HG02970 (cell line): ENCODE data around the gene HMGXB3.
"Not testable (repeated sequence)": the region's sequence is repeated elsewhere in the genome, so short reads cannot be mapped to it uniquely, and the experiment has no call there.

Experiments used
- ATAC-seq: cut with Tn5 transposase; IDR thresholded peaks from one replicate; pipeline ENCODE4 v1.9.1; 2021; ENCODE audit warnings: mild to moderate bottlenecking, moderate library complexity, moderate number of reproducible peaks; ENCODE audit not compliant: unreplicated experiment, low FRiP score

Gene HMGXB3

DNA sequence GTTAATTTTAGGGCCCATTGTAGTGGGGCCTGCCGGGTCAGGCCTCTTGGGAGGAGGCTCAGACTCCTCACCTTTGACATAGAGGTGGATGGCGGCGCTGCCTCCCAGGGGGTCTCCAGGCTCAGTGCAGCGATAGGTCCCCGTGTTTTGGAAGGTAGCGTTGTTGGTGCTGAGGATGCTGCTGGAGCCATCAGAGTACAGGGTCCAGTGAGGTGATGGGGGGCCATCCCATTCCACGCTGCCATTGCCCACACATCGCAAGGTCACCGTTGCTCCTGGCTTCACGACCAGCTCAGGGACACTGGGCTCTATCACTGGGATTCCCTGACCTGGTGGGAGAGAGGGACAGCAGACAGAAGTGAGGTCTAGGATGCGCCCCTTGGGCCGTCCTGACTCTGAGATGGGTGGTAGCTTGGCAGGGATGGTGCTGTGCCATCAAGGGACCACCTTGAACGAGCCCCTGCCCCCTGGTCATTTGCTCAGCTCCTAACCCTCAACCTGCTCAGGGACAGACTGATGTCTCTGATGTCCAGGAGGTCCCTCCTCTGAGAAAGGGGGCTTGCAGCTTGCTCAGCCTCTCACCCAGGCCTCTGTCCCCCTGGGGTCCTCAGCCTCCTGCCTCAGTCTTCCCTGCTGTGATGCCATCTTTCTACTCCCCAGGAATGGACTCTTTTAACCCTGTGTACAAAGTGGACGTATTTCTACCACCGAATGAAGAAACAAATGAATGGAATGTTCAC, 80.3 kb downstream of the HMGXB3 start:
- ATAC-seq, result no peak

DNA sequence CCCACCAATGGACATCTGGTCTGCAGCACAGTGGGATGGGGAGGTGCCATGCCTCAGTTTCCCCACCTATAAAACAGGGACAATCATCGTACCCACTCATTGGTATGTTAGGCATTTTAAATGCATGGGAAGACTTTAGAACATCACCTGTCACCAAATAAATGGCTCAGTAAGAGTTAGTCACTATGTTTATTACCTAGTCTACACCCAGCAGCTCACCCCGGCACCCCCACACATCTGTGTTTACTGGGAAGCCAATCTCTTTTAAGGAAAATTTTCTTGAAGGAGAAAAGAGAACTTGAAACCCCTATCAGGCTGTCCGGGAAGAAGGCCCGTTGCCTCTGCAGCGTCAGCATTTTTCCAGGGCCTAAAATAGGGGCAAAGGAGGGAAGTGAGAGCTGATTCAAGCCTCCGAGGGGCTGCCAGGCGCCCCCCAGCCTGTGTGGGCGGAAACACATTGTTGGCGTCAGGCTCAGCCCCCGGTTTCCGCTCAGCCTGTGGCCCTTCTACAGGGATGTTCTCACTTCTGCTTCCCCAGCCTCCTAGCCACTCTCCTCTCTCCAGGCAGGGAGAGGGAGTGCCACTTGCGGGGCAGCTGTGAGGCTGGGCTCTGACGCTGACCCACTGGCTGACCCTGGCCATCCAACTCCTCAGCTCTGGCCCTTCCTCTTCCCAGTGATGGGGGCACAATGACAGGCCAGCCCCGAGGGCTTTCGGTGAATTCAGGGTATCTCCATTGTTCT, 81.2 kb downstream of the HMGXB3 start:
- ATAC-seq, result no peak

DNA sequence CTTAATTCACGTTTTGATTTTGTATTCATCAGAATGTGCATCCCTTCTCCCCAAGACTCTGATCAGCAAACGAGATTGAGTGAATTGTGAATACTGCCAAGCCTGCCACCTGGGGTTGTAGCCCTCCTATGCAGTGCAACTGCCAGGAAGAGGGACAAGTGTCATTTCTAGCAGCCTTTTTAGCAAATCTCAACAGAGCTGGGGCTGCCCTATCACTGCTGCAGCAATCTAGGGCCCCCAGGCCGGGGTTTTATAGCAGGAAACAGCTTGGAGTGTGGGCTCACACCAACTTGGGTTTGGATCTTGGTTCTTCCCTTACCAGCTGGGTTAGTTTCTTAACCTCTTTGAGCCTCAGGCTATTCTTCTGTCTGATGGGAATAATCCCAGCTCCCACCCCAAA, 81.8 kb downstream of the HMGXB3 start:
- no peak for ATAC-seq

DNA sequence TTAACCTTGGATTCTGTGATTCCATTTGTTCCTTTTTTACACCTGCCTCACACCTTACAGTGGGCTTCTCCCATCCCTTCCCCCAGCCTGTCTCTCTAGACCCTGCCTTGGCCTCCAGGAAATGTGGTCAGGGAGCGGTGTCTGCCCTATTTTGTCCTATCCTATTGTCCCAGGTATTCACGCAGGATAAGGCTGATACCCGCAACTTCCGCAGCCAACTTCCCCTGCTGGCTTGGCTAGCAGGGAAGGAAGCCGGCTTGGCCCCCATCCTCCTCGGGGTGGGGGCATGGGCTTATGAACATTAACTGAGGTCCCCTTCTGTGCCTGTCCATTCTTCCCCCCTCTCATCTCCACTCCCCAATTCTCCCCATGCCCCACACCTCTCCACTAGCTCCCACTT, 82.3 kb downstream of the HMGXB3 start:
- ATAC-seq, result no peak

DNA sequence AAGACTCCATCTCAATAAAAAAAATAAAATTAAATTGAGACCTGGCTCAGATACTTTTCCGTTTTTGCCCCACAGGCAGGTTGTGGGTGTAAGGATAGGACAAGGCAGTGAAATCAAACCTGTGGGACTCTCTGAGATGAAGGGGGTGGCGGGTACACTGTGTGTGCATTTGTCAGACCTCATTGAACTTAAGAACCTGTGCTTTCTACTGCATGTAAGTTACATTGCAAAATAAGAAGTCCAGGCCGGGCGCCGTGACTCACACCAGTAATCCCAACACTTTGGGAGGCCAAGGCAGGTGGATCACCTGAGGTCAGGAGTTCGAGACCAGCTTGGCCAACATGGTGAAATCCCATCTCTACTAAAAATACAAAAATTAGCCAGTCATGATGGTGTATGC, 84.2 kb downstream of the HMGXB3 start:
- not testable (repeated sequence) for ATAC-seq

DNA sequence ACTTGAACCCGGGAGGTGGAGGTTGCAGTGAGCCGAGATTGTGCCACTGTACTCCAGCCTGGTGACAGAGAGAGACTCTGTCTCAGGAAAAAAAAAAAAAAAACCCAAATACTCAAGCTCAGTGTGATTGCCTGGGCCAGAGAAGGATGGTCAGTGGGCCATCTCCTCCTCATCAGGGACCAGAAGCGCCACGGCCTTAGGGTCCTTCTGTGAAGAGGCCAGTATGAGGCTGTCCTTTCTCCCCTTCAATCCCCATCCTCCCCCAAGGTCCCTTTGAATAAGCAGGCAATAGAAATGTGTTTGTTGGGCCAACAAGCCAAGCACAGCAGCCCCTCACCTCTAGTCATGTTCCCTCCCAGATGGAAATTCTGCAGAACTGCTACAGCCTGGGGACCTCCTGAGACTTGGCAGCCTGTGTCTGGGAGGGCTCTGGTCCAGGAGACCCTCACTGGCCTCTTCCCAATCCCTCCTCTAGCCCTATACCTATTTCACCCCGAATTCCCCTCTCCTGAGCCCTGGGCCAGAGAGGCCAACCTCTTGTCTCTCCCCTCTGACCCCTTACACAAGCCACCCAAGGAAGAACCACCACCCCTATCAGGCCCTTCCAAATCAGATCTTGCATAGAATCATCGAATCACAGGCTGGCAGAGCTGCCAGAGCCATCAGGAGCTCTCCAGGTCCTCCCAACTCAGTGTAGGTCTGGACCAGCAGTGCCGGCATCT, 84.8 kb downstream of the HMGXB3 start:
- no peak for ATAC-seq

DNA sequence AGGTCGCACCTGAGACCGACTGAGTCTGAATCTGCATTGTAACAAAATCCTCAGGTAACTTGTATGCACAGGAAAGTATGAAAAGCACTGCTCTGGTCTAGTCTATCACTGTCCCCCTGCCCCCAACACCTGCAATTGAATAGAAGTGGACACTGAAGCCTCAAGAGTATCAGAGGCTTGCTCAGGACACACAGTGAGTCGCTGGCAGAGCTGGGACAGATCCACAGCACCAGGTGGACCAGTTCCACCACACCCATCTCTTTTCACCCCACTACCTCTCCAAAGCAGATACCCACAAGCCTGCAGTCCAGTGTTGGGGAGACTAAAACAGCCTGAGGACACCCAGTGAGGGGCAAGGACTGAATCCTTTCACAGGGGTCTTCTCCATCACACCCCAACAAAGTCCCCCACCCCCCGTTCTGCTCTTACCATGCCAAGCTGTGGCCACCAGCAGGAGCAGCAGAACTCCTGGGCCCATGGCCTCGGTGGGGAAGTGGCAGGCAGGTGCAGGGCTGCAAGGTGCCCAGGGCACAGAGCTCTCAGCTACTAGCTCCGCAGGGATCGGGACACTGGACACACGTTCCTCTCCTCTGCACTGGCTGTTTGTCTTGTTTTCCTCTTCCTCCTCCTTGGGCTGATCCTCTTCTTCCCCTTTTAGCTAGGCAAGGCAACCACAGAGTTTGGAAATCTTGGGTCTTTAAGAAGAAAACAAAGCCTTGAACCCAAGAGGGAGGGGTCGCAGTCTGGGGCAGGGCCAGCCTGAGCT, 85.6 kb downstream of the HMGXB3 start, which contains the start of gene CSF1R:
CSF1R (minus strand) TSS at position 605 of the 766 bp plus-strand sequence; CDS start at position 478, 127 bp downstream.
- ATAC-seq, result no peak

DNA sequence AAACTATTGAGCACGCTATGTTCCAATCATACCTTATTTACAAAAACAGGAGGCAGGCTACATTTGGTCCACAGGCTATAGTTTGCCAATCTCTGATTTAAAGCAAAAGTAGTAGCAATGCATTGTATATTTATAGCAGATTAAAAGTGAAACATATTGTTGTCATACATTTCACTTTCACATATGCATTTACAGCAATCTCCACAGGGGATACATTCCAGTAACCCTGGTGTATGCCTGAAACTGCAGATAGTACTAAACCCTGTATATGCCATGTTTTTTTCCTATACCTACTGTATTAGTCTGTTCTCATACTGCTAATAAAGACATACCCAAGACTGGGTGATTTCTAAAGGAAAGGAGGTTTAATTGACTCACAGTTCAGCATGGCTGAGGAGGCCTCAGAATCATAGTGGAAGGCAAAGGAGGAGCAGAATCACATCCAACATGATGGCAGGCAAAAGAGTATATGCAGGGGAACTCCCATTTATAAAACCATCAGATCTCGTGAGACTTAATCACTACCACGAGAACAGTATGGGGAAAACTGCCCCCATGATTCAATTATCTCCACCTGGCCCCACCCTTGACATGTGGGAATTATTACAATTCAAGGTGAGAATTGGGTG, 91.7 kb downstream of the HMGXB3 start:
- no peak for ATAC-seq

DNA sequence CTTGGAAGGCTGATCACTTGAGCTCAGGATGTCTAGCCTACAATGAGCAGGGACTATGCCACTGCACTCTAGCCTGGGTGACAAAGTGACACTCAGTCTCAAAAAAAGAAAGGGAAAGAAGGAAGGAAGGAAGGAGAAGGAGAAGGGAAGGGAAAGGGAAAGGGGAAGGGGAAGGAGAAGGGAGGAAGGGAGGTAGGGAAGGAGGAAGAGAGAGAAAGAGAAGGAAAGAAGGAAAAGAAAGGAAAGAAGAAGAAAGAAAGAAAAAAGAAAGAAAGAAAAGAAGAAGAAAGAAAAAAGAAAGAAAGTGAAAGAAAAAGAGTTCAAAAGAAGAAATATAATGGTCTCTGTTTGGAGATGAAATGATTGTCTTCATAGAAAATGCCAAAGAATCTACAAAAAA, 96.6 kb downstream of the HMGXB3 start:
- no peak for ATAC-seq

DNA sequence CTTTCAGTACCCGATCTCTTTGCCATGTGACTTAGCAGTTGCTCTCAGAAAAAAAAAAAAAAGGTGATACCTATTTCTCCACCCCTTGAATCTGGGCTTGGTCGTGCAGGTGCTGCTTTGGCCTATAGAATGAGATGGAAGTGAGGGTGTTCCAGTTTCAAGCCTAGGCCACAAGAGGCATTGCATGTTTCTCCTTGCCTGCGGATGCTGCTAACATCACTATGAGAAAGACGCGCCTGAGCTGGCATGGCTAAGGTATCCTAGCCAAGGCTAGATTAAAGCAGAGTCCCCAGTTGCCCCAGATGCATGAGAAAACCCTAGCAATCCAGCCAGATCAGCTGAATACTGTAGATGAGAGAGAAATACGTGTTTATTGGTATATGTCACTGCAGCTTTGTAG, 100.5 kb downstream of the HMGXB3 start:
- ATAC-seq, result no peak
